GM06990 (cell line): ENCODE measurements around the gene CCDC33.

Source experiments
- DNase-seq: peaks from one replicate; pipeline ENCODE4 v3.0.0-alpha.2; 2011; ENCODE audit not compliant: insufficient read length; ENCODE audit errors: extremely low read depth
- H3K27me3 ChIP-seq: replicated peaks from 2 replicates; pipeline ENCODE4 v1.6.0; 2011; ENCODE audit warnings: low read length; ENCODE audit not compliant: control insufficient read depth, insufficient read depth
- H3K36me3 ChIP-seq: 2 replicates; pipeline ENCODE4 v1.5.1; 2011; ENCODE audit warnings: low read length; ENCODE audit not compliant: control insufficient read depth, insufficient read depth
- H3K4me3 ChIP-seq: replicated peaks from 2 replicates; pipeline ENCODE4 v1.5.1; 2011; ENCODE audit warnings: low read depth, mild to moderate bottlenecking, control low read depth, low read length
- CTCF ChIP-seq: IDR thresholded peaks from 2 replicates; pipeline ENCODE4 v1.5.1; 2011; ENCODE audit warnings: low read length, control low read depth, mild to moderate bottlenecking, inconsistent platforms; ENCODE audit not compliant: insufficient read depth, poor library complexity, severe bottlenecking

The CCDC33 gene

GRCh38 chr15:74214324-74215021, 21.7 kb upstream of the CCDC33 start:
- H3K4me3 ChIP-seq: no peak overlapping the region
- H3K27me3 ChIP-seq: no peaks in the 10 kb centered on the region
- no peaks in the 10 kb centered on the region for H3K36me3 ChIP-seq
- DNase-seq: no peak
- no peak for TF ChIP-seq CTCF

DNA sequence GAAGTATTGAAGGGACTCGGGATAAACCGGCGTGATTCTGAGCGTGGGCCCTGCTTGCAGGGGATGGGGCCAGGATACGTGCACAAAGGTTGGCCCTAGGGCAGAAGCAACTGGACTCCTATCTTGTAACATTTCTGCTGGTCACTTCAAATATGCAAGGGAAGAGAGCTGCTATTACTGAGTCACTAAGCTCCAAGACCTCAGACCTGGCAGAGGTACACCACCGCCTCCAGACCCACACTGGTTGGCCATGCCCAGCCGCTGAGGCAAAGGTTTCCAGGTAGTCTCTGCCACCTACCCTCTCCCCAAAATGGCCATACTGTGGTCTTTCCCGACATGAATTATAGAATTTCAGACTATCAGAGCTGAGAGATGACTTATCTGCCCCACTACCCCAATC, 20.2 kb upstream of the CCDC33 start:
- TF ChIP-seq CTCF: no peak
- H3K27me3 ChIP-seq: no peaks in the 10 kb centered on the region
- H3K4me3 ChIP-seq: no peak overlapping the region
- no peaks in the 10 kb centered on the region for H3K36me3 ChIP-seq
- DNase-seq: no peak

DNA sequence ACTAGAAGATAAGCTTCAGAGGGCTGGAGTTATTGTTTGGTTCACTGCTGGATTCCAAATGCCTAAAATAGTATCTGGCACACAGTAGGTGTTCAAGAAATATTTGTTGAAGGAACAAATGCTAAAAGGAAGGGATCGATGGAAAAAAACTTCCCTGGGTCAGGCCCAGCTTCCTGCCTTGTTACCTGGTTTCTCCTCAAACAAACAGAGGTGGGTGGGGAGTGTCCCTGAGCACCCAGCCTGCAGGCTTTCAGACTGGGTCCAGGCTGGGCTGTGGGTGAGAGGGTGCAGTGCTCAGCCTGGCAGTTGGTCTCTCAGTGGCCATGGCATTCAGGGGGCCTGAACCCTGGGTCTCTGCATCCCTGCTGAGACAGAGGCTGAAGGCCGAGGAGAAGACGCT, 19.2 kb upstream of the CCDC33 start:
- Histone ChIP-seq H3K27me3 (no peaks in the 10 kb centered on the region), H3K4me3 (no peak overlapping the region), H3K36me3 (no peaks in the 10 kb centered on the region)
- TF ChIP-seq CTCF: no peak
- no peak for DNase-seq

- DNase-seq: no peak
- Histone ChIP-seq H3K27me3 (no peaks in the 10 kb centered on the region), H3K36me3 (no peaks in the 10 kb centered on the region), H3K4me3 (no peak overlapping the region)
- no peak for TF ChIP-seq CTCF
Observed at GRCh38 chr15:74217907-74218885, 17.9 kb upstream of the CCDC33 start.

GRCh38 chr15:74220475-74221248, 15.5 kb upstream of the CCDC33 start:
- no peak for DNase-seq
- no peak for TF ChIP-seq CTCF
- no peaks in the 10 kb centered on the region for H3K27me3 ChIP-seq
- H3K36me3 ChIP-seq: no peaks in the 10 kb centered on the region
- H3K4me3 ChIP-seq: no peak overlapping the region
